ENCODE measurements around the gene FCRL2.
"Not testable (repeated sequence)": the region's sequence is repeated elsewhere in the genome, so short reads cannot be mapped to it uniquely, and the experiment has no call there.

FCRL2 gene

GRCh38 chr1:157751283-157751682, 25.6 kb downstream of the FCRL2 start:
- no peak for DNase-seq

- no peak for DNase-seq
These were observed 28.6 kb downstream of the FCRL2 start for GRCh38 chr1:157748262-157748817.

GRCh38 chr1:157739229-157739901, 37.6 kb downstream of the FCRL2 start:
- no peak for DNase-seq

- DNase-seq, result not testable (repeated sequence)
These were observed 40.9 kb downstream of the FCRL2 start for GRCh38 chr1:157735991-157736390.

GRCh38 chr1:157734321-157734720, 42.6 kb downstream of the FCRL2 start:
- DNase-seq, result no peak

GRCh38 chr1:157732755-157733154, 44.2 kb downstream of the FCRL2 start:
- no peak for DNase-seq

- no peak for DNase-seq
These were observed 51.7 kb downstream of the FCRL2 start for GRCh38 chr1:157725221-157725577.

GRCh38 chr1:157724537-157725220, 52.3 kb downstream of the FCRL2 start:
- DNase-seq, result no peak

DNA sequence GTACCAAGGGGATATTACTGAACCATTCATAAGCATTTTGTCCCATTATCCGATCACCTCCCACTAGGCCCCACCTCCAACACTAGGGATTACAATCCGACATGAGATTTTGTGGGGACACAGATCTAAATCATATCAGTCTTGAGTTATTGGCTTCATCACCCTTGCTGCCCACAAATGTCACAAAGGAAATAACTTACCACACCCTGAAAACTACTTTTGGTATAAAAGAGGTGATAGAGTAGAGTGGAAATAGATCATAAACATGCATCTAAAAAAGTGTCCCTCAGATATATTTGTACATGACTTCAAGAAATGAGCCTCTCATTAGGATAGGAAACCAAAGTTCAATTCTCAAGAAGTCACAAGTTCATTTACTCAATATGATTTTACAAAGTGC, 53.8 kb downstream of the FCRL2 start:
- no peak for DNase-seq

GRCh38 chr1:157721985-157722384, 54.9 kb downstream of the FCRL2 start:
- no peak for DNase-seq

GRCh38 chr1:157715736-157716135, 61.2 kb downstream of the FCRL2 start:
- DNase-seq, result no peak

GRCh38 chr1:157711802-157712201, 65.1 kb downstream of the FCRL2 start:
- no peak for DNase-seq

- DNase-seq, result no peak
These were observed 72.1 kb downstream of the FCRL2 start for GRCh38 chr1:157704878-157705277.

- no peak for DNase-seq
These were observed 73.0 kb downstream of the FCRL2 start for GRCh38 chr1:157703981-157704380.

- DNase-seq, result no peak
These were observed 74.6 kb downstream of the FCRL2 start for GRCh38 chr1:157702308-157702825.

DNA sequence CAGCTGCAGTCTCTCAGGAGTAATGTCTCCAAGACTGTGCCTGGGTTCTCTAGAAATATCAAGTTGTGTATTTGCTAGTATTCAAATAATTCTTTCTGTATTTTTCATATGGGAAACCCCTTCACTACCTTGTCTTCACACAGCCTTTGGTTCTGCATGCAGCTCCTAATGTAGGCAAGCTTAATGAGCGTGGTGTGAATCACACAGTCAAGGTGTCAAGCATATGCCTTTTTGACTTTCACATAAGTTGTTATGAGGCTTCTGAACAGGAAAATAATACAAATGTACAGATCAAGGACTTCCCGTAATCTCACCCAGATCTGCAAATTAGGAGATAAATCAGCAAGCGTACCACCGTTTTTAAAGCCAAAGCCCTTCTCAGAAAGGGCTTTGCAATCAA, 76.2 kb downstream of the FCRL2 start, which contains the start of gene FCRL3:
TSS of gene FCRL3 (minus strand) at position 38 of the 400 bp plus-strand sequence. CDS start 280 bp downstream, outside the sequence.
- no peak for DNase-seq

DNA sequence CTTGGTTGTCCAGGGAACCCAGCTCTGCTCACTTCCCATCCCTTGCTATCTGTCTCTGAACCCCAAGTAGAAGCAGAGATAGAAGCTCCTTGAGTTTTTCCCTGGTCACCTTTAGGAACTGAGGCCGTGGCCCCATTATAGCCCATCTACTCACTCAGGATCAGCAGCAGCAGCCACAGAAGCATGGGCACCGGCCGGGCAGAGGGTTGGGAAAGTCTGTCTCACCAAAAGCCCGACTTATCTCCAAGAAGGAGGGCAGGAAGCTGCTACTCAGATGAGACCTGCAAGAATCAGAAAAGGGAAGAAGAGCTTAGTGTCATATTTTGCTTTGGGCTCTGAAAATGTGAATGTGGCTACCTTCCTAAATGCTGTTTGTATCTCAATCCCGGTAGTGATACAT, 76.6 kb downstream of the FCRL2 start:
- DNase-seq, result no peak

- DNase-seq, result no peak
These were observed 79.0 kb downstream of the FCRL2 start for GRCh38 chr1:157697781-157698569.

GRCh38 chr1:157696966-157697628, 79.8 kb downstream of the FCRL2 start:
- DNase-seq, result no peak
